ENCODE measurements around the gene CAMK1D. TPM values are rescaled to one million over a fixed set of nuclear protein-coding genes. Genes with fewer than 3 reads are reported as not detected.

The CAMK1D gene
- total RNA-seq, 1 experiment from 2014 or later, result 10.2 TPM

DNA sequence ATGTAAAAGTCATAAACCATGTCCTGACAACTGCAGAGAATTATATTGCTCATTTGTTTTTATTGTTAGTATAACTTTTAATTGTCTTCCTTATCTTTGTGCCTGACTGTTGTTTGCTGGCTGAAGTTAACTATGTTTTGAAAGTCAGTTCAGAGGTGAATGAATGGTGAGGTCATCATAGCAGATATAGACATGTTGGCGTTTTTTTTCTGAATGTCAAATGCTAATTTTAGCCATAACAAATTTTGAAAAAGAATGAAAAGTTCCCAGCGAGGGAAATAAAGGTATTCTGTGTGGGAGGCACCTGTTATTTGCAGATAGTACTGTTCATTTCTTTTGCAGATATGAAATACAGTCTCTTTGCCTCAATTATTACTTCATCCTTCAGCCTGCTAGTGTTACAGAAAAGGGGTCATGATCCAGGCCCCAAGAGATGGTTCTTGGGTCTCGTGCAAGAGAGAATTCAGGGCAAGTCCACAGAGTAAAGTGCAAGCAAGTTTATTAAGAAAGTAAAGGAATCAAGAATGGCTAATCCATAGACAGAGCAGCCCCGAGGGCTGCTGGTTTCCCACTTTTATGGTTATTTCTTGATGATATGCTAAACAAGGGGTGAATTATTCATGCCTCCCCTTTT lies 96.5 kb downstream of the CAMK1D start (continued):
- TF ChIP-seq, protein P1, sequence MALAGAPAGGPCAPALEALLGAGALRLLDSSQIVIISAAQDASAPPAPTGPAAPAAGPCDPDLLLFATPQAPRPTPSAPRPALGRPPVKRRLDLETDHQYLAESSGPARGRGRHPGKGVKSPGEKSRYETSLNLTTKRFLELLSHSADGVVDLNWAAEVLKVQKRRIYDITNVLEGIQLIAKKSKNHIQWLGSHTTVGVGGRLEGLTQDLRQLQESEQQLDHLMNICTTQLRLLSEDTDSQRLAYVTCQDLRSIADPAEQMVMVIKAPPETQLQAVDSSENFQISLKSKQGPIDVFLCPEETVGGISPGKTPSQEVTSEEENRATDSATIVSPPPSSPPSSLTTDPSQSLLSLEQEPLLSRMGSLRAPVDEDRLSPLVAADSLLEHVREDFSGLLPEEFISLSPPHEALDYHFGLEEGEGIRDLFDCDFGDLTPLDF (CRISPR knock-in tag; IDR thresholded peaks at IDR 0.05), result no peak
- TF ChIP-seq, protein P2, sequence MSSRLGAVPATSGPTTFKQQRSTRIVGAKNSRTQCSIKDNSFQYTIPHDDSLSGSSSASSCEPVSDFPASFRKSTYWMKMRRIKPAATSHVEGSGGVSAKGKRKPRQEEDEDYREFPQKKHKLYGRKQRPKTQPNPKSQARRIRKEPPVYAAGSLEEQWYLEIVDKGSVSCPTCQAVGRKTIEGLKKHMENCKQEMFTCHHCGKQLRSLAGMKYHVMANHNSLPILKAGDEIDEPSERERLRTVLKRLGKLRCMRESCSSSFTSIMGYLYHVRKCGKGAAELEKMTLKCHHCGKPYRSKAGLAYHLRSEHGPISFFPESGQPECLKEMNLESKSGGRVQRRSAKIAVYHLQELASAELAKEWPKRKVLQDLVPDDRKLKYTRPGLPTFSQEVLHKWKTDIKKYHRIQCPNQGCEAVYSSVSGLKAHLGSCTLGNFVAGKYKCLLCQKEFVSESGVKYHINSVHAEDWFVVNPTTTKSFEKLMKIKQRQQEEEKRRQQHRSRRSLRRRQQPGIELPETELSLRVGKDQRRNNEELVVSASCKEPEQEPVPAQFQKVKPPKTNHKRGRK (CRISPR knock-in tag; IDR thresholded peaks at IDR 0.05; ENCODE audit: borderline replicate concordance), result no peak
- TF ChIP-seq, protein P3, sequence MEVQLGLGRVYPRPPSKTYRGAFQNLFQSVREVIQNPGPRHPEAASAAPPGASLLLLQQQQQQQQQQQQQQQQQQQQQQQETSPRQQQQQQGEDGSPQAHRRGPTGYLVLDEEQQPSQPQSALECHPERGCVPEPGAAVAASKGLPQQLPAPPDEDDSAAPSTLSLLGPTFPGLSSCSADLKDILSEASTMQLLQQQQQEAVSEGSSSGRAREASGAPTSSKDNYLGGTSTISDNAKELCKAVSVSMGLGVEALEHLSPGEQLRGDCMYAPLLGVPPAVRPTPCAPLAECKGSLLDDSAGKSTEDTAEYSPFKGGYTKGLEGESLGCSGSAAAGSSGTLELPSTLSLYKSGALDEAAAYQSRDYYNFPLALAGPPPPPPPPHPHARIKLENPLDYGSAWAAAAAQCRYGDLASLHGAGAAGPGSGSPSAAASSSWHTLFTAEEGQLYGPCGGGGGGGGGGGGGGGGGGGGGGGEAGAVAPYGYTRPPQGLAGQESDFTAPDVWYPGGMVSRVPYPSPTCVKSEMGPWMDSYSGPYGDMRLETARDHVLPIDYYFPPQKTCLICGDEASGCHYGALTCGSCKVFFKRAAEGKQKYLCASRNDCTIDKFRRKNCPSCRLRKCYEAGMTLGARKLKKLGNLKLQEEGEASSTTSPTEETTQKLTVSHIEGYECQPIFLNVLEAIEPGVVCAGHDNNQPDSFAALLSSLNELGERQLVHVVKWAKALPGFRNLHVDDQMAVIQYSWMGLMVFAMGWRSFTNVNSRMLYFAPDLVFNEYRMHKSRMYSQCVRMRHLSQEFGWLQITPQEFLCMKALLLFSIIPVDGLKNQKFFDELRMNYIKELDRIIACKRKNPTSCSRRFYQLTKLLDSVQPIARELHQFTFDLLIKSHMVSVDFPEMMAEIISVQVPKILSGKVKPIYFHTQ (CRISPR knock-in tag; IDR thresholded peaks at IDR 0.05), result no peak
- no peak for TF ChIP-seq NR2C2 (CRISPR knock-in tag; IDR thresholded peaks at IDR 0.05)
- TF ChIP-seq, protein P4, sequence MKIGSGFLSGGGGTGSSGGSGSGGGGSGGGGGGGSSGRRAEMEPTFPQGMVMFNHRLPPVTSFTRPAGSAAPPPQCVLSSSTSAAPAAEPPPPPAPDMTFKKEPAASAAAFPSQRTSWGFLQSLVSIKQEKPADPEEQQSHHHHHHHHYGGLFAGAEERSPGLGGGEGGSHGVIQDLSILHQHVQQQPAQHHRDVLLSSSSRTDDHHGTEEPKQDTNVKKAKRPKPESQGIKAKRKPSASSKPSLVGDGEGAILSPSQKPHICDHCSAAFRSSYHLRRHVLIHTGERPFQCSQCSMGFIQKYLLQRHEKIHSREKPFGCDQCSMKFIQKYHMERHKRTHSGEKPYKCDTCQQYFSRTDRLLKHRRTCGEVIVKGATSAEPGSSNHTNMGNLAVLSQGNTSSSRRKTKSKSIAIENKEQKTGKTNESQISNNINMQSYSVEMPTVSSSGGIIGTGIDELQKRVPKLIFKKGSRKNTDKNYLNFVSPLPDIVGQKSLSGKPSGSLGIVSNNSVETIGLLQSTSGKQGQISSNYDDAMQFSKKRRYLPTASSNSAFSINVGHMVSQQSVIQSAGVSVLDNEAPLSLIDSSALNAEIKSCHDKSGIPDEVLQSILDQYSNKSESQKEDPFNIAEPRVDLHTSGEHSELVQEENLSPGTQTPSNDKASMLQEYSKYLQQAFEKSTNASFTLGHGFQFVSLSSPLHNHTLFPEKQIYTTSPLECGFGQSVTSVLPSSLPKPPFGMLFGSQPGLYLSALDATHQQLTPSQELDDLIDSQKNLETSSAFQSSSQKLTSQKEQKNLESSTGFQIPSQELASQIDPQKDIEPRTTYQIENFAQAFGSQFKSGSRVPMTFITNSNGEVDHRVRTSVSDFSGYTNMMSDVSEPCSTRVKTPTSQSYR (CRISPR knock-in tag; IDR thresholded peaks at IDR 0.05), result no peak

DNA sequence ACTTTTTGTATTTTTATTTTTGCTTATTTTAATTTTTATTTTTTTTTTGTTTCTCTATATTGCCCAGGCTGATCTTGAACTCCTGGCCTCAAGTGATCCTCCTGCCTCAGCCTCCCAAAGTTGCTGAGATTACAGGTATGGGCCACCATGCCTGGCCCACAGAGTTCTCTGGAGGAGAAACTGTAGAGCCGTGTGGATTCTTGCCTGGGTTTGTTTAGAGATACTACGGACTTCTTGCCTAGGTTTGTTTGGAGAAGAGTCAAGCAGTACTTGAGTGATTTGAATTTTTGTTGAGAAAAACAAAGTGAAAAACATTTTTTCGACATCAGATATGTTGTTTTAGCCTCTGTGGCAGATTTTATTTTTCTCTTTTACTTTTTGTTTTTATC lies 99.0 kb downstream of the CAMK1D start:
- H3K27me3 Mint-ChIP-seq (ENCODE audit: low read depth), result no peaks in the 10 kb centered on the region
- CTCF ChIA-PET, result no interaction called here
- no peak overlapping the region for H3K27ac Mint-ChIP-seq
- DNase-seq (ENCODE audit: low spot score) (no peak), ATAC-seq (no peak)
- no peak overlapping the region for H3K4me3 Mint-ChIP-seq
- POLR2A ChIA-PET, result no interaction called here
- no peaks in the 10 kb centered on the region for H3K36me3 Mint-ChIP-seq
- no peaks in the 10 kb centered on the region; the same call in 1 of the 2 replicates for H3K9me3 Mint-ChIP-seq
- TF ChIP-seq, protein P5, sequence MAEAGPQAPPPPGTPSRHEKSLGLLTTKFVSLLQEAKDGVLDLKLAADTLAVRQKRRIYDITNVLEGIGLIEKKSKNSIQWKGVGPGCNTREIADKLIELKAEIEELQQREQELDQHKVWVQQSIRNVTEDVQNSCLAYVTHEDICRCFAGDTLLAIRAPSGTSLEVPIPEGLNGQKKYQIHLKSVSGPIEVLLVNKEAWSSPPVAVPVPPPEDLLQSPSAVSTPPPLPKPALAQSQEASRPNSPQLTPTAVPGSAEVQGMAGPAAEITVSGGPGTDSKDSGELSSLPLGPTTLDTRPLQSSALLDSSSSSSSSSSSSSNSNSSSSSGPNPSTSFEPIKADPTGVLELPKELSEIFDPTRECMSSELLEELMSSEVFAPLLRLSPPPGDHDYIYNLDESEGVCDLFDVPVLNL (CRISPR knock-in tag; IDR thresholded peaks at IDR 0.05; ENCODE audit: borderline replicate concordance, low read depth), result no peak
- TF ChIP-seq SOX15 (CRISPR knock-in tag; IDR thresholded peaks at IDR 0.05) (no peak), ELF4 (CRISPR knock-in tag; IDR thresholded peaks at IDR 0.05; ENCODE audit: low read depth) (no peak), ZNF396 (CRISPR knock-in tag; IDR thresholded peaks at IDR 0.05; ENCODE audit: borderline replicate concordance) (no peak), IRF2 (CRISPR knock-in tag; IDR thresholded peaks at IDR 0.05; ENCODE audit: borderline replicate concordance, low read depth) (no peak), ZNF423 (CRISPR knock-in tag; IDR thresholded peaks at IDR 0.05) (no peak), GABPB1 (CRISPR knock-in tag; IDR thresholded peaks at IDR 0.05) (no peak), NFYB (CRISPR knock-in tag; conservative IDR thresholded peaks at IDR 0.05; ENCODE audit: low read depth) (no peak), KAT7 (CRISPR knock-in tag; IDR thresholded peaks at IDR 0.05; ENCODE audit: borderline replicate concordance) (no peak), RORB (CRISPR knock-in tag; IDR thresholded peaks at IDR 0.05) (no peak), TCF7 (CRISPR knock-in tag; IDR thresholded peaks at IDR 0.05; ENCODE audit: low read depth) (no peak), PRRX2 (CRISPR knock-in tag; IDR thresholded peaks at IDR 0.05) (no peak), HMGA2 (CRISPR knock-in tag; IDR thresholded peaks at IDR 0.05) (no peak), TEAD1 (CRISPR knock-in tag; IDR thresholded peaks at IDR 0.05) (no peak), ETV6 (CRISPR knock-in tag; IDR thresholded peaks at IDR 0.05) (no peak), NFE2L1 (CRISPR knock-in tag; IDR thresholded peaks at IDR 0.05) (no peak), EMX1 (CRISPR knock-in tag; IDR thresholded peaks at IDR 0.05) (no peak)
- TF ChIP-seq, protein P6, sequence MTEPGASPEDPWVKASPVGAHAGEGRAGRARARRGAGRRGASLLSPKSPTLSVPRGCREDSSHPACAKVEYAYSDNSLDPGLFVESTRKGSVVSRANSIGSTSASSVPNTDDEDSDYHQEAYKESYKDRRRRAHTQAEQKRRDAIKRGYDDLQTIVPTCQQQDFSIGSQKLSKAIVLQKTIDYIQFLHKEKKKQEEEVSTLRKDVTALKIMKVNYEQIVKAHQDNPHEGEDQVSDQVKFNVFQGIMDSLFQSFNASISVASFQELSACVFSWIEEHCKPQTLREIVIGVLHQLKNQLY (CRISPR knock-in tag; IDR thresholded peaks at IDR 0.05), result no peak
- peaks cover 20% of the 10 kb centered on the region for H3K4me1 Mint-ChIP-seq

All from WTC11 (cell line).